Activated T-cell treated with anti-CD3 and anti-CD28 coated beads, Interleukin-2, amount 50 U/mL, for 72 hours (primary cell): Measurements from ENCODE around the gene INTS2. TPM values are rescaled to one million over a fixed set of nuclear protein-coding genes. Genes with fewer than 3 reads are reported as not detected.

Experiments
- ATAC-seq, 2 donors: fragments of 150-1000 bp; cut with Tn5 transposase; replicated peaks in 1 of 2; 2 replicates each; pipeline ENCODE4 v1.10.0; 2021; ENCODE audit warnings: moderate library complexity in 2 of 2, mild to moderate bottlenecking in 1 of 2
- DNase-seq, 2 donors: peaks; one replicate each; pipeline ENCODE4 v3.0.0; 2021 to 2022; ENCODE audit warnings: mixed read lengths in 1 of 2
- H3K27ac Mint-ChIP-seq: one replicate; pipeline ENCODE4 v1.8.0; 2022; ENCODE audit warnings: mild to moderate bottlenecking, moderate library complexity, mixed read lengths
- H3K27me3 Mint-ChIP-seq: one replicate; pipeline ENCODE4 v1.8.0; 2022; ENCODE audit warnings: low read depth, mixed read lengths
- H3K36me3 Mint-ChIP-seq, 2 donors: one replicate each; pipeline ENCODE4 v1.8.0; 2022; ENCODE audit warnings: mixed read lengths in 2 of 2, mild to moderate bottlenecking in 1 of 2; ENCODE audit not compliant: insufficient read depth in 2 of 2
- H3K4me1 Mint-ChIP-seq: one replicate; pipeline ENCODE4 v1.8.0; 2022; ENCODE audit warnings: low read depth, mixed read lengths
- H3K4me3 Mint-ChIP-seq, 2 donors: one replicate each; pipeline ENCODE4 v1.8.0; 2022; ENCODE audit warnings: mild to moderate bottlenecking in 2 of 2, mixed read lengths in 2 of 2, moderate library complexity in 2 of 2
- H3K9me3 Mint-ChIP-seq, 2 donors: one replicate each; pipeline ENCODE4 v1.8.0; 2022; ENCODE audit warnings: mixed read lengths in 2 of 2
- total RNA-seq, 2 donors: library from RNA; stranded (reverse); gene quantifications; one replicate each; pipeline ENCODE4 v1.2.3, GENCODE V29; 2022

Gene INTS2
- total RNA-seq, 2 donors from 2014 or later, result 26.1 to 29.5 TPM

GRCh38 chr17:61878984-61879612 is 48.7 kb downstream of the INTS2 start:
- Mint-ChIP-seq H3K27me3 (no peaks in the 10 kb centered on the region), H3K4me3 (no peak overlapping the region), H3K4me1 (no peaks in the 10 kb centered on the region), H3K27ac (no peak overlapping the region), H3K9me3 (no peaks in the 10 kb centered on the region), H3K36me3 (peaks cover 0 to 3% of the 10 kb centered on the region in 2 donors)
- no peak for ATAC-seq
- DNase-seq, result no peak

GRCh38 chr17:61878520-61878919 is 49.3 kb downstream of the INTS2 start:
- Mint-ChIP-seq H3K4me3 (no peak overlapping the region), H3K9me3 (no peaks in the 10 kb centered on the region), H3K27ac (no peak overlapping the region), H3K27me3 (no peaks in the 10 kb centered on the region), H3K36me3 (peaks cover 0 to 6% of the 10 kb centered on the region in 2 donors), H3K4me1 (no peaks in the 10 kb centered on the region)
- DNase-seq, result no peak
- ATAC-seq, result no peak

GRCh38 chr17:61877837-61878236 is 49.9 kb downstream of the INTS2 start:
- peaks cover 0 to 6% of the 10 kb centered on the region in 2 donors for H3K36me3 Mint-ChIP-seq
- no peaks in the 10 kb centered on the region for H3K4me1 Mint-ChIP-seq
- DNase-seq, result no peak
- no peak overlapping the region for H3K27ac Mint-ChIP-seq
- ATAC-seq, result no peak
- H3K9me3 Mint-ChIP-seq, result no peaks in the 10 kb centered on the region
- H3K27me3 Mint-ChIP-seq, result no peaks in the 10 kb centered on the region
- no peak overlapping the region for H3K4me3 Mint-ChIP-seq

GRCh38 chr17:61875804-61876203 is 52.0 kb downstream of the INTS2 start:
- peaks cover 0 to 6% of the 10 kb centered on the region in 2 donors for H3K36me3 Mint-ChIP-seq
- ATAC-seq (no peak), DNase-seq (no peak)
- no peaks in the 10 kb centered on the region for H3K4me1 Mint-ChIP-seq
- no peaks in the 10 kb centered on the region for H3K9me3 Mint-ChIP-seq
- H3K4me3 Mint-ChIP-seq, result no peak overlapping the region
- no peaks in the 10 kb centered on the region for H3K27me3 Mint-ChIP-seq
- H3K27ac Mint-ChIP-seq, result peak overlapping the region; percentile 65

GRCh38 chr17:61875285-61875684 is 52.5 kb downstream of the INTS2 start:
- DNase-seq, result no peak
- H3K36me3 Mint-ChIP-seq, result peaks cover 0 to 5% of the 10 kb centered on the region in 2 donors
- H3K4me1 Mint-ChIP-seq, result no peaks in the 10 kb centered on the region
- H3K27ac Mint-ChIP-seq, result peak overlapping the region; percentile 65
- no peak overlapping the region for H3K4me3 Mint-ChIP-seq
- peak; percentile 54 to 84 for ATAC-seq
- no peaks in the 10 kb centered on the region for H3K9me3 Mint-ChIP-seq
- no peaks in the 10 kb centered on the region for H3K27me3 Mint-ChIP-seq

GRCh38 chr17:61874075-61874474 is 53.7 kb downstream of the INTS2 start:
- Mint-ChIP-seq H3K27ac (no peak overlapping the region), H3K4me1 (no peaks in the 10 kb centered on the region), H3K27me3 (no peaks in the 10 kb centered on the region), H3K36me3 (peaks cover 0 to 7% of the 10 kb centered on the region in 2 donors), H3K4me3 (no peak overlapping the region), H3K9me3 (no peaks in the 10 kb centered on the region)
- no peak for ATAC-seq
- no peak for DNase-seq

- no peak for DNase-seq
- Mint-ChIP-seq H3K4me3 (no peak overlapping the region), H3K36me3 (peaks cover 0 to 8% of the 10 kb centered on the region in 2 donors), H3K27ac (no peak overlapping the region), H3K9me3 (no peaks in the 10 kb centered on the region), H3K27me3 (no peaks in the 10 kb centered on the region), H3K4me1 (no peaks in the 10 kb centered on the region)
- no peak for ATAC-seq
Observed at GRCh38 chr17:61872099-61872498, 55.7 kb downstream of the INTS2 start.

- no peak for ATAC-seq
- DNase-seq, result no peak
- Mint-ChIP-seq H3K27me3 (no peaks in the 10 kb centered on the region), H3K9me3 (no peaks in the 10 kb centered on the region), H3K36me3 (peaks cover 0 to 9% of the 10 kb centered on the region in 2 donors), H3K4me3 (no peak overlapping the region), H3K4me1 (peaks cover 4% of the 10 kb centered on the region), H3K27ac (no peak overlapping the region)
Observed at GRCh38 chr17:61869138-61869537, 58.6 kb downstream of the INTS2 start.

GRCh38 chr17:61868074-61868473 is 59.7 kb downstream of the INTS2 start:
- Mint-ChIP-seq H3K9me3 (no peaks in the 10 kb centered on the region), H3K36me3 (peaks cover 0 to 5% of the 10 kb centered on the region in 2 donors), H3K27me3 (no peaks in the 10 kb centered on the region), H3K4me1 (peaks cover 11% of the 10 kb centered on the region), H3K27ac (no peak overlapping the region), H3K4me3 (no peak overlapping the region)
- DNase-seq (no peak), ATAC-seq (no peak)

GRCh38 chr17:61867033-61867432 is 60.7 kb downstream of the INTS2 start:
- DNase-seq, result no peak
- H3K4me1 Mint-ChIP-seq, result peaks cover 18% of the 10 kb centered on the region
- H3K9me3 Mint-ChIP-seq, result no peaks in the 10 kb centered on the region
- no peak for ATAC-seq
- H3K36me3 Mint-ChIP-seq, result peaks cover 2 to 5% of the 10 kb centered on the region in 2 donors
- no peak overlapping the region for H3K27ac Mint-ChIP-seq
- no peak overlapping the region for H3K4me3 Mint-ChIP-seq
- H3K27me3 Mint-ChIP-seq, result no peaks in the 10 kb centered on the region

- Mint-ChIP-seq H3K4me3 (peak overlapping the region; percentile 97 to 98), H3K27ac (peak overlapping the region; percentile 91), H3K4me1 (peaks cover 39% of the 10 kb centered on the region), H3K36me3 (peaks cover 2 to 8% of the 10 kb centered on the region in 2 donors), H3K9me3 (no peaks in the 10 kb centered on the region), H3K27me3 (no peaks in the 10 kb centered on the region)
- ATAC-seq (no peak), DNase-seq (no peak)
Observed at GRCh38 chr17:61863801-61864126, 64.0 kb downstream of the INTS2 start.

GRCh38 chr17:61862975-61863800 is 64.6 kb downstream of the INTS2 start, which contains the start of gene BRIP1:
Gene BRIP1, minus strand, starts transcription at chr17:61863528. Its CDS starts 1,989 bp downstream, at chr17:61861539.
- Mint-ChIP-seq H3K27me3 (no peaks in the 10 kb centered on the region), H3K9me3 (no peaks in the 10 kb centered on the region), H3K4me3 (peak within 1 kb of the TSS; percentile 97 to 98), H3K4me1 (peaks cover 39% of the 10 kb centered on the region), H3K27ac (peak within 1 kb of the TSS; percentile 91), H3K36me3 (peaks cover 2 to 9% of the 10 kb centered on the region in 2 donors)
- DNase-seq (peak; percentile 87 to 92), ATAC-seq (peak; percentile 96 to 97)

GRCh38 chr17:61862105-61862574 is 65.6 kb downstream of the INTS2 start:
- no peak for ATAC-seq
- Mint-ChIP-seq H3K9me3 (no peaks in the 10 kb centered on the region), H3K27ac (peak overlapping the region; percentile 91), H3K27me3 (no peaks in the 10 kb centered on the region), H3K4me1 (peaks cover 39% of the 10 kb centered on the region), H3K4me3 (peak overlapping the region; percentile 97 to 98), H3K36me3 (peaks cover 2 to 8% of the 10 kb centered on the region in 2 donors)
- no peak for DNase-seq
